ENCODE measurements around the gene CNOT2. TPM values are rescaled to one million over a fixed set of nuclear protein-coding genes. Genes with fewer than 3 reads are reported as not detected.

Gene CNOT2
- total and polyA plus RNA-seq, 9 donors: 33.7 to 115 (median 68.0) TPM

DNA sequence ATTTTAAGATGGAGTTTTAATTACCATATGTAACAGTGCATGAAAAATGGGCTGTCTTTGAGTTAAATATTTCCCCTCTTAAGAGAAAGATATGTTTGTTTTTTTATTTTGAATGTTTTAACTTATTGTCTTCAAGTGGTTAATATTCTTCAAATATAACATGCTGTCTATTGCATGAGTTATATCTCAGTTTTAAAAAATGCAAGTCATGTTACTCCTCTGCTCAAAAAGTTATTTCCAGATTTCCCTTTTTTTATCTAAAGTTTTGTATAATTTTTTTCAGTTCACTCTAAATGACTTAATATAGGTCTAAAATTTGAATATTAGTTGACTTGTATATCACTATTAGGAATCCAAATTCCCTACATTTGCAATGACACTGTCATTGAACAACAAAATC, 117.0 kb downstream of the CNOT2 start:
- intact Hi-C loops (cut with DNase I): loop anchor here in 1 of 4 donors (10.0 kb wide), 1 partner anchor 115 kb away; the partner anchor contains the start of gene CNOT2
- no peak overlapping the region for H3K27ac ChIP-seq
- no peak for TF ChIP-seq POLR2A (IDR thresholded peaks at IDR 0.05)
- TF ChIP-seq EP300 (IDR thresholded peaks at IDR 0.05): no peak
- TF ChIP-seq, protein P1, sequence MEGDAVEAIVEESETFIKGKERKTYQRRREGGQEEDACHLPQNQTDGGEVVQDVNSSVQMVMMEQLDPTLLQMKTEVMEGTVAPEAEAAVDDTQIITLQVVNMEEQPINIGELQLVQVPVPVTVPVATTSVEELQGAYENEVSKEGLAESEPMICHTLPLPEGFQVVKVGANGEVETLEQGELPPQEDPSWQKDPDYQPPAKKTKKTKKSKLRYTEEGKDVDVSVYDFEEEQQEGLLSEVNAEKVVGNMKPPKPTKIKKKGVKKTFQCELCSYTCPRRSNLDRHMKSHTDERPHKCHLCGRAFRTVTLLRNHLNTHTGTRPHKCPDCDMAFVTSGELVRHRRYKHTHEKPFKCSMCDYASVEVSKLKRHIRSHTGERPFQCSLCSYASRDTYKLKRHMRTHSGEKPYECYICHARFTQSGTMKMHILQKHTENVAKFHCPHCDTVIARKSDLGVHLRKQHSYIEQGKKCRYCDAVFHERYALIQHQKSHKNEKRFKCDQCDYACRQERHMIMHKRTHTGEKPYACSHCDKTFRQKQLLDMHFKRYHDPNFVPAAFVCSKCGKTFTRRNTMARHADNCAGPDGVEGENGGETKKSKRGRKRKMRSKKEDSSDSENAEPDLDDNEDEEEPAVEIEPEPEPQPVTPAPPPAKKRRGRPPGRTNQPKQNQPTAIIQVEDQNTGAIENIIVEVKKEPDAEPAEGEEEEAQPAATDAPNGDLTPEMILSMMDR (IDR thresholded peaks at IDR 0.05): no peak
- H3K4me3 ChIP-seq: no peak overlapping the region
- H3K9me3 ChIP-seq: no peaks in the 10 kb centered on the region
- H3K4me1 ChIP-seq (ENCODE audit: insufficient read depth): no peaks in the 10 kb centered on the region
- no peak for DNase-seq
- no peaks in the 10 kb centered on the region for H3K36me3 ChIP-seq
- H3K27me3 ChIP-seq: no peaks in the 10 kb centered on the region

DNA sequence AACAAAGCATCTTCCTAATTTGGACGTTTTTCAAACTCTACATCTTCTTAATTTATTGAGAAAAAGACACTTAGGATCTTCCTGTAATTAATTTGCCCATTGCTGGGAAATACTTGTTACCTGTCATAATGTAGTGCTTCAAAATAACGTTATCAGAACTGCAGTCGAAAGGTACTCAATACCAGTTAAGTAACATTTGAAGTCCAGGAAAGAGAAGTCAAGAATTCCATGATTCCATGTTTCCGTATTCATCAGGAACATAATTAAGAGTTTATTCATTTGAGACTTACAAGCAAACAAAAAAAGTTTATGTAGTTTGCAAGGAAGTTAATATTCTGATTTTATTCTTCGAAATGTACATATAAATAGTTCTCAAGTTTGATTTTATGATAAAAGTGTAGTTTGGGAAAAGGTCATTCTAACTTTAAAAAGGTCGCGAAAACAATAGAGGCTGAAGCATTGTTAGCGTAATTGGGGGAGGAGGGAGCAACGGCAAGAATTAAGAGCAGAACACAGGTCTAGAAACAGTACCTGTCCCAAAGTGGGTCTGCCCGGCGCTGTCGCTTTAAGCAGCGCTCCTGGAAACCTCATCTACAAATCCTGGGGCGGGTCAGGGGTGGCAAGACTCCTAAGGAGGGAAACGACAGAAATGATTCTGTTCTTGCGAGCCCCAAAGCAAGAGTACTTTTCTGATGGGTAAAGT, 121.6 kb downstream of the CNOT2 start:
- no peaks in the 10 kb centered on the region for H3K27me3 ChIP-seq
- no peak for DNase-seq
- no peaks in the 10 kb centered on the region for H3K36me3 ChIP-seq
- peaks cover 3% of the 10 kb centered on the region for H3K4me1 ChIP-seq (ENCODE audit: insufficient read depth)
- WGBS, 3 donors: 39 to 44% (median 39%) methylated on average over 16 of the region's 16 CpGs
- no peak overlapping the region for H3K4me3 ChIP-seq
- no peak overlapping the region for H3K27ac ChIP-seq
- intact Hi-C loops (cut with DNase I): loop anchor here in 1 of 4 donors (10.0 kb wide), 1 partner anchor 120 kb away; the partner anchor contains the start of gene CNOT2
- H3K9me3 ChIP-seq: no peaks in the 10 kb centered on the region
- TF ChIP-seq POLR2A (IDR thresholded peaks at IDR 0.05) (no peak), EP300 (IDR thresholded peaks at IDR 0.05) (no peak)
- TF ChIP-seq, protein P1 (IDR thresholded peaks at IDR 0.05): no peak

DNA sequence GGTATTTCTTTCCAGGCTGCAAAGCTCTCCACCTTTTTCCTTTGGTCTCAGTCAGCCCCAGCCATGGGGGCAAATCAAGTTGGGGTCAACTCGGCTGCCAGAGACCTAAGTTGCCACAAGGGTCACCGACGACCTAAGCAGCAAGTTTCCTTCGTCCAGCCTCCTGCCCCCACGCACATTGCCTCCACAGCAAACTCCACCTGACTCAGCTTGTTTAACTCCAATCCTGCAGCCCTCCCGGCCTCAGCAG, 122.1 kb downstream of the CNOT2 start:
- H3K27me3 ChIP-seq: no peaks in the 10 kb centered on the region
- H3K4me1 ChIP-seq (ENCODE audit: insufficient read depth): peaks cover 3% of the 10 kb centered on the region
- TF ChIP-seq, protein P1 (IDR thresholded peaks at IDR 0.05): no peak
- TF ChIP-seq POLR2A (IDR thresholded peaks at IDR 0.05) (no peak), EP300 (IDR thresholded peaks at IDR 0.05) (no peak)
- intact Hi-C loops (cut with DNase I): loop anchor here in 1 of 4 donors (10.0 kb wide), 1 partner anchor 121 kb away; the partner anchor contains the start of gene CNOT2
- no peak for DNase-seq
- peak overlapping the region; percentile 65 for H3K4me3 ChIP-seq
- H3K9me3 ChIP-seq: no peaks in the 10 kb centered on the region
- no peaks in the 10 kb centered on the region for H3K36me3 ChIP-seq
- no peak overlapping the region for H3K27ac ChIP-seq
- WGBS, 3 donors: 0% methylated on average over 6 of the region's 6 CpGs

DNA sequence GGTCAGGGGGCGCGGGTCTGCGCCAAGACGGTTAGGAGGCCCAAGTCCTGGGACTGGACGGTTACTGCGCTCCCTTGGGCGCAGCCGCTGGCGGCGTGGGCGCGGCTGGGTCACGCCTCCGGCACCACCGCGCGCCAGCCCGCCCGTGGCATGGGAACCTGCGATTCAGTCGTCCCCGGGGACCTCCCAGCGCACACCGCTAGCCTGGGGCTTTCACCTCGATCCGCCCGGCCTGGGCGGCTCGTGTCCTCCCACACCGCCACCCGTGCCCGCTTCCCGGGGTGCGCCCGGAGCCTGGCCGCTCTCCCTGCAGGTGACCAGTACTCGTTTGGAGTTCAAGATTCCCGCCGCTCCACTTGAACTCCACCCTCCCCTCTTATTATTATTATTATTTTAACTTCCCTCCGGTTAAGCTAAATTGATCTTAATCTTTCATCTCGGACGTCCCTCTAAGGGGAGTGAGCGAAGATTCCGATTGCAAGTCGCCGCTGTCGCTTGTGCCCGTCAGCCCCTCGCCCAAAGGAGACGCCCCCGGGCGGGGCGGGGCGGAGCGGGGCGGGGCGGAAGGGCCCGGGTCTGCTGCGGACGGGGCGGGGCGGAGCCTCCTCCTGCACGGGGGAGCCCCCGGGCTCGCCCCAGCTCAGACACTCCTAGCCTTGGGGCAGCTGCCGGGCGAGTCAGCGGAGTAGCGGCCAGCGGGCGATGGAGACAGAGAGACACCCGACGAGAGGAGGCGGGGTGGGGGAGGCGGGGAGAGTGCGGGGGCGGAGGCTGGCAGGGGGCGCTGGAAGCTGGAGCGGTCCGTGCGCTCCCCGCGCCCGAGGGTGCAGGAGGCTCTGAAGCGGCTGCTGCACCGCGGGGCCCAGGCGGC, 122.7 kb downstream of the CNOT2 start, which contains the start of gene KCNMB4:
KCNMB4 (plus strand) TSS at position 643 of the 871 bp plus-strand sequence. CDS start 445 bp downstream, outside the sequence.
- Histone ChIP-seq H3K27me3 (no peaks in the 10 kb centered on the region), H3K27ac (no peak within 1 kb of the TSS), H3K4me3 (peak within 1 kb of the TSS; percentile 65), H3K4me1 (ENCODE audit: insufficient read depth) (peaks cover 3% of the 10 kb centered on the region), H3K36me3 (no peaks in the 10 kb centered on the region), H3K9me3 (no peaks in the 10 kb centered on the region)
- peak; percentile 35 to 76 (median 61) for DNase-seq
- intact Hi-C loops (cut with DNase I): loop anchor here in 1 of 4 donors (10.0 kb wide), 1 partner anchor 121 kb away; the partner anchor contains the start of gene CNOT2
- WGBS, 3 donors: 0 to 1% (median 1%) methylated on average over 62 to 88 of the region's 88 CpGs
- TF ChIP-seq, protein P1 (IDR thresholded peaks at IDR 0.05): no peak
- TF ChIP-seq POLR2A (IDR thresholded peaks at IDR 0.05): no peak
- TF ChIP-seq EP300 (IDR thresholded peaks at IDR 0.05): no peak
